ENCODE results near the gene SHTN1.

Gene SHTN1

DNA sequence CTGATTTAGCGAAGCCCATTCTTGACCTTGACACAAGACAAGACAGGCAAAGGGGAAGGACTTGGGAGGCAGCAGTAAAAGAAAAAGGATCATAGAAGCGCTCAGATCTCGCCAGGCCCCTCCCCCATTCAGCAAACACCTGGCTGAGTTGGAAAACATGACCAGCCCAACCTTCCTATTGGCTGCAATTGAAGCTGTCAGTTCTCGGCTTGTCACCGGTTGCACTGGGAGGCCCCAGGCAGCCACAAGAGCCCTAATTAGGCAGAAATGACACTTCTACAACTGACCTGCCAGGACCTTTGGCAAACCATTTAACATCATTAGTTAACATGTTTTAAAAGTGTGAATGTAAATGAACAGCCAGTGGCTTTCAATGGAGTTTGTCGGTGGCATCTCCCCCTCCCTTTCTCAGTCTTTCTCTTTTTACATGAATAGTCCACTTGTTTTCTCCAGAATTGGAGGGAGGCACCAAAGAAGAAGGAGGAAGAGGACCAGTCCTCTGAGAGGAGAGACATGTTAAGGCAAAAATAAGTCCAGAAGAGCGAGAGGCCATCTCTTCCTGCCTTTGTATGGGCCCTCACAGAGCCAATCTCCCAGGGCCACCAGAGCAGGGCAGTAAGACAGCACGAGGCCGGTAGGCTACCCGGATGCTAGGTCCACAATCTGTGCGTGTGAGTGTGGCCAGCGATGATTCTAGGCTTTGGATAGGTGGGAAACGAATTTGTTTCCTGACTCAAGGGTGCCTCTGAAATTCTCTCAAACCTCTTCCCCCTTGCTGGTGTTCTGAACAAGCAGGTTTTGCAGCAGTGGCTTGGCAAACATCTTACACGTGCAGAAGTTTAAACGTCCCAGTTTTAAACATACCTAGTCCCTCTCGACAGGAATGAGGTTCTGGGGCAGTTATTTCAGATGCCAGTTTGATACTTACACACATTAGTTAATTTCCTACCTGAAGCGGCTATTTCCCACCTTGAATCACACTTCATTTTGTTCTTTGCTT is 170.7 kb downstream of the SHTN1 start:
- no peak for DNase-seq

DNA sequence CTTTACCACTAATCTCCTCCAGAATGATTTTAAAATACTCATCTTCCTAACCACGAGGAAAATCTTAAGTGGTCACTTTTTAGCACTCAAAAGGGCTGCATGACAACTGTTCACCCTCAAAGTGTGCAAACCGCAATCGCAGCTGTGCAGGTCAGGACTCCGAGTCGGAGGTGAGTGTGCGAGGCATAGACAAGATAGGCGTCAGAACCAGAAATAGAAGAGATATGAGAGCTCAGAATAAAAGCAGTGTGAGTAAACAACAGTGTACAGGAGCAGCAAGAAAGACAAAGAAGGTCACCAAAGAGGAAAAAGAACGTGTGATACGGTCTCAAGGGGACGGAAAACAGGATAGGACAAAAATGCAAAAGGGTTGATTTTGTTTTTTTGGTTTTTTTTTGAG is 173.2 kb downstream of the SHTN1 start:
- DNase-seq = no peak
